Endothelial cell (in vitro differentiated cells): Measurements from ENCODE around the gene TEX55. TPM values are rescaled to one million over a fixed set of nuclear protein-coding genes. Genes with fewer than 3 reads are reported as not detected.

Source experiments
- DNase-seq: peaks from one replicate; pipeline ENCODE4 v3.0.0; 2021; ENCODE audit warnings: low spot score
- H3K27ac Mint-ChIP-seq: one replicate; pipeline ENCODE4 v1.8.0; 2021; ENCODE audit warnings: mixed read lengths, inconsistent platforms; ENCODE audit not compliant: unreplicated experiment
- H3K27me3 Mint-ChIP-seq: one replicate; pipeline ENCODE4 v1.8.0; 2021; ENCODE audit warnings: mild to moderate bottlenecking, moderate library complexity, mixed read lengths, inconsistent platforms; ENCODE audit not compliant: unreplicated experiment
- H3K36me3 Mint-ChIP-seq: one replicate; pipeline ENCODE4 v1.8.0; 2021; ENCODE audit warnings: mild to moderate bottlenecking, low read depth, mixed read lengths, inconsistent platforms; ENCODE audit not compliant: unreplicated experiment
- H3K4me1 Mint-ChIP-seq: one replicate; pipeline ENCODE4 v1.8.0; 2021; ENCODE audit warnings: mild to moderate bottlenecking, mixed read lengths, inconsistent platforms; ENCODE audit not compliant: unreplicated experiment
- H3K4me3 Mint-ChIP-seq: one replicate; pipeline ENCODE4 v1.8.0; 2021; ENCODE audit warnings: mild to moderate bottlenecking, mixed read lengths, inconsistent platforms; ENCODE audit not compliant: unreplicated experiment
- H3K9me3 Mint-ChIP-seq: one replicate; pipeline ENCODE4 v1.8.0; 2021; ENCODE audit warnings: mixed read lengths, inconsistent platforms; ENCODE audit not compliant: unreplicated experiment
- total RNA-seq: library from RNA; stranded (reverse); fragmentation: NEBNext Ultra II Directional; extraction: Animal tissue kit (Norgen Biotek cat#: 25700); gene quantifications from one replicate; pipeline ENCODE4 v1.2.1, GENCODE V29; 2021; ENCODE audit not compliant: unreplicated experiment
- TF ChIP-seq, protein P1 (sequence below): fragments of 200-600 bp; sonication (generic); IDR thresholded peaks from one replicate; pipeline ENCODE4 v1.5.0; 2021; ENCODE audit warnings: antibody characterized with exemption; ENCODE audit not compliant: unreplicated experiment

TEX55 gene
- total RNA-seq, 1 donor from 2014 or later = not detected

DNA sequence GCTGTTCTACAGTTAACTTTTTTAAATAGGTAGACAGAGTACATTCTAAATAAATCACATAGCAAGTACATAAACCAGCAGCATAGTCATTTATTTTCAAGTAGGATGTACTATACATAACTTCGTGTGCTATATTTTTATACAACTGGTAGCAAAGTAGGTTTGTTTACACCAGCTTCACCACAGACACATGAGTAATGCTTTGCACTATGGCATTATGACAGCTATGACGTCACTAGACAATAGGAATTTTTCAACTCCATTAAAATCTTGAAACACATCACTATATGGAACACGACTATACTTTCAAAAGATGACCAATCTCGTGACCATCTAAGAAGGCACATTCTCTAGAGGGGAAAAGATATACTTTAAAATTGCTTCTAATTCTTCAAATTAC lies 3.5 kb downstream of the TEX55 start:
- Mint-ChIP-seq H3K27me3 (no peaks in the 10 kb centered on the region), H3K4me1 (no peaks in the 10 kb centered on the region), H3K36me3 (no peaks in the 10 kb centered on the region), H3K4me3 (no peak overlapping the region), H3K27ac (no peak overlapping the region), H3K9me3 (no peaks in the 10 kb centered on the region)
- DNase-seq = no peak
- TF ChIP-seq, protein P1, sequence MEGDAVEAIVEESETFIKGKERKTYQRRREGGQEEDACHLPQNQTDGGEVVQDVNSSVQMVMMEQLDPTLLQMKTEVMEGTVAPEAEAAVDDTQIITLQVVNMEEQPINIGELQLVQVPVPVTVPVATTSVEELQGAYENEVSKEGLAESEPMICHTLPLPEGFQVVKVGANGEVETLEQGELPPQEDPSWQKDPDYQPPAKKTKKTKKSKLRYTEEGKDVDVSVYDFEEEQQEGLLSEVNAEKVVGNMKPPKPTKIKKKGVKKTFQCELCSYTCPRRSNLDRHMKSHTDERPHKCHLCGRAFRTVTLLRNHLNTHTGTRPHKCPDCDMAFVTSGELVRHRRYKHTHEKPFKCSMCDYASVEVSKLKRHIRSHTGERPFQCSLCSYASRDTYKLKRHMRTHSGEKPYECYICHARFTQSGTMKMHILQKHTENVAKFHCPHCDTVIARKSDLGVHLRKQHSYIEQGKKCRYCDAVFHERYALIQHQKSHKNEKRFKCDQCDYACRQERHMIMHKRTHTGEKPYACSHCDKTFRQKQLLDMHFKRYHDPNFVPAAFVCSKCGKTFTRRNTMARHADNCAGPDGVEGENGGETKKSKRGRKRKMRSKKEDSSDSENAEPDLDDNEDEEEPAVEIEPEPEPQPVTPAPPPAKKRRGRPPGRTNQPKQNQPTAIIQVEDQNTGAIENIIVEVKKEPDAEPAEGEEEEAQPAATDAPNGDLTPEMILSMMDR = no peak

DNA sequence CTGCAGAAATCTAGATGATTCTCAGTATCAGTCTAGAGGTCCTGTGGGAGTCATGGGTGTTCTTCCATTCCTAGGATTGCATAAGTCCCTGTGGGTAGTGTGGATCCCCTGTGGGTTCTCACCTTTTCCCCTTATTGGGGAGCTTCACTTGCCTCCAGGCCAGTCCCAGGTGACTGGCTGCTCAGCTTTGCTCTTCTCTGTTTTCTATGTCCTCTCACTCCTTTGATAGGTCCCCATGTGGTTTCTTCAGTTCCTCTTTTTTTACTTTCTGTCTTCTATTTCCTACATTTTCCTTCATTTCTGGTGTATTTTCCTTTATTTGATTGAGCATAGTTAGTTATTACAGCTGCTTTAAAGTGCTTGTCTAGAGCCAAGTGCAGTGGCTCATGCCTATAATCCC lies 10.9 kb downstream of the TEX55 start:
- no peaks in the 10 kb centered on the region for H3K4me1 Mint-ChIP-seq

GRCh38 chr3:119157971-119158370 lies 12.0 kb downstream of the TEX55 start:
- Mint-ChIP-seq H3K27ac (no peak overlapping the region), H3K4me3 (no peak overlapping the region), H3K9me3 (peaks cover 5% of the 10 kb centered on the region), H3K4me1 (no peaks in the 10 kb centered on the region), H3K36me3 (no peaks in the 10 kb centered on the region), H3K27me3 (peaks cover 3% of the 10 kb centered on the region)
- no peak for DNase-seq
- TF ChIP-seq, protein P1 = no peak

More for the DNA sequence above, 10.9 kb downstream of the TEX55 start:
- DNase-seq = no peak
- H3K27ac Mint-ChIP-seq = no peak overlapping the region
- H3K4me3 Mint-ChIP-seq = no peak overlapping the region
- H3K27me3 Mint-ChIP-seq = peaks cover 3% of the 10 kb centered on the region
- H3K36me3 Mint-ChIP-seq = no peaks in the 10 kb centered on the region
- peaks cover 5% of the 10 kb centered on the region for H3K9me3 Mint-ChIP-seq
- TF ChIP-seq, protein P1 = no peak

DNA sequence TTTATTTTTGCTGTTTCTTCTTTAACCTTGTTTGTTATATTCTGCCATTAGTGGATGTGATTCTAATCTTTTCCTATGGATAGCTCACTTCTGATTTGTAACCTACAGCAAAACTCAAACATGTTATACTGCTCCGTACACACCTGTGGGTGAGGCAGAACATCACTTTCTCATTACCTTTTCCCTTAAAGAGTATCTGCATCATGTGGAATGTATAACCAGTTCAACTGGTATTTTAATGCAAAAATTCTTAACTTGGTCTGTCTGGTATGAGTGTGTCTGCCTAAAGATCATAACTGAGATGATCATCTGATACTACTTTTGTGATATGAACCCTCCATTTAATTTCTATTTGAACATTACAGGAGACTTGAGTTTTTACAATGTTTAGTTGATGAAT lies 14.4 kb downstream of the TEX55 start:
- no peaks in the 10 kb centered on the region for H3K4me1 Mint-ChIP-seq
- TF ChIP-seq, protein P1 = no peak
- no peak overlapping the region for H3K27ac Mint-ChIP-seq
- no peak for DNase-seq
- peaks cover 3% of the 10 kb centered on the region for H3K27me3 Mint-ChIP-seq
- no peak overlapping the region for H3K4me3 Mint-ChIP-seq
- H3K9me3 Mint-ChIP-seq = peaks cover 5% of the 10 kb centered on the region
- H3K36me3 Mint-ChIP-seq = peaks cover 4% of the 10 kb centered on the region

GRCh38 chr3:119160815-119161214 lies 14.8 kb downstream of the TEX55 start:
- no peak for DNase-seq
- Mint-ChIP-seq H3K27me3 (peaks cover 3% of the 10 kb centered on the region), H3K4me3 (no peak overlapping the region), H3K9me3 (peaks cover 5% of the 10 kb centered on the region), H3K27ac (no peak overlapping the region), H3K4me1 (no peaks in the 10 kb centered on the region), H3K36me3 (peaks cover 8% of the 10 kb centered on the region)
- TF ChIP-seq, protein P1 = no peak
